ENCODE results near the gene GLG1.

The GLG1 gene

GRCh38 chr16:74451951-74452758 lies 154.8 kb downstream of the GLG1 start:
- TF ChIP-seq, protein P1, sequence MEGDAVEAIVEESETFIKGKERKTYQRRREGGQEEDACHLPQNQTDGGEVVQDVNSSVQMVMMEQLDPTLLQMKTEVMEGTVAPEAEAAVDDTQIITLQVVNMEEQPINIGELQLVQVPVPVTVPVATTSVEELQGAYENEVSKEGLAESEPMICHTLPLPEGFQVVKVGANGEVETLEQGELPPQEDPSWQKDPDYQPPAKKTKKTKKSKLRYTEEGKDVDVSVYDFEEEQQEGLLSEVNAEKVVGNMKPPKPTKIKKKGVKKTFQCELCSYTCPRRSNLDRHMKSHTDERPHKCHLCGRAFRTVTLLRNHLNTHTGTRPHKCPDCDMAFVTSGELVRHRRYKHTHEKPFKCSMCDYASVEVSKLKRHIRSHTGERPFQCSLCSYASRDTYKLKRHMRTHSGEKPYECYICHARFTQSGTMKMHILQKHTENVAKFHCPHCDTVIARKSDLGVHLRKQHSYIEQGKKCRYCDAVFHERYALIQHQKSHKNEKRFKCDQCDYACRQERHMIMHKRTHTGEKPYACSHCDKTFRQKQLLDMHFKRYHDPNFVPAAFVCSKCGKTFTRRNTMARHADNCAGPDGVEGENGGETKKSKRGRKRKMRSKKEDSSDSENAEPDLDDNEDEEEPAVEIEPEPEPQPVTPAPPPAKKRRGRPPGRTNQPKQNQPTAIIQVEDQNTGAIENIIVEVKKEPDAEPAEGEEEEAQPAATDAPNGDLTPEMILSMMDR (conservative IDR thresholded peaks at IDR 0.05; ENCODE audit: low read length) = no peak
- no peak for DNase-seq (ENCODE audit: low read depth)
- H3K4me3 ChIP-seq (ENCODE audit: low read length) = no peak overlapping the region

GRCh38 chr16:74450967-74451760 lies 155.8 kb downstream of the GLG1 start:
- H3K4me3 ChIP-seq (ENCODE audit: low read length) = no peak overlapping the region
- TF ChIP-seq, protein P1 (conservative IDR thresholded peaks at IDR 0.05; ENCODE audit: low read length) = no peak
- no peak for DNase-seq (ENCODE audit: low read depth)

DNA sequence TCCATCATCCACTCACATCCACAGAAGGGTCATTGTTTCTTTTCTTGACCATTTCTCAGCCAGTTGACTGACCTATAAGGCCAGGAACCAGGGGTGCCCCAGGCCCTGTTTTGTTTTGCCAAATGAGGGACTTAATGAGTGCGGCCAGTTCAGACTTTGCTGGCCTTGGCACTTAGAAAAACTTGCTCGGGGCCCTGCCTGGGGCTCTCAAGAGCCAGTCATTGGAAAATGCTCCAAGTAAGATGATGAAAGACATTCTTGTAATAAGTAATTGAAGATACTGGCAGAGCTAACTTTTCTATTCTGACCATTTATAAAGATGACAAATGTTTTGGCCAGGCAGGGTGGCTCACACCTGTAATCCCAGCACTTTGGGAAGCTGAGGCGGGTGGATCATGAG lies 156.7 kb downstream of the GLG1 start:
- no peak overlapping the region for H3K4me3 ChIP-seq (ENCODE audit: low read length)
- peak; percentile 32 for DNase-seq (ENCODE audit: low read depth)
- TF ChIP-seq, protein P1 (conservative IDR thresholded peaks at IDR 0.05; ENCODE audit: low read length) = no peak

- no peak for DNase-seq (ENCODE audit: low read depth)
- H3K4me3 ChIP-seq (ENCODE audit: low read length) = no peak overlapping the region
- TF ChIP-seq, protein P1 (conservative IDR thresholded peaks at IDR 0.05; ENCODE audit: low read length) = no peak; the same call in 1 of the 2 replicates
Measured at GRCh38 chr16:74449470-74449869, 157.4 kb downstream of the GLG1 start.

DNA sequence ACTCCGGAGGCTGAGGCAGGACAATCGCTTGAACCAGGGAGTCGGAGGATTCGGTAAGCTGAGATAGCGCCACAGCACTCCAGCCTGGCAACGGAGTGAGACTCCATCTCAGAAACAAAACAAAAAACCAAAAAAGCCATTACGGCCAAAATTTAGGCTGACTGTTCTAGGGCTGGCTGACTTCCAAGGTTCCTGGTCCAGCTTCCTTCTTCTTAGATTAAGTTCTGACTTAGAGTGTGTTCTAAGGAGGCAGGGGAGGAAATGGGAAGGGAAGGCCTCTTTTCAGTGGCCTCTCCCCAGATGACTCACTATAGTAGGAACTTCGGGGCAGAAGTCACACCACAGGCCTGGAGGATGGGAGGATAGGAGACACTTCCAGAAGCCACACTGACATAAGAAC lies 157.9 kb downstream of the GLG1 start:
- TF ChIP-seq, protein P1 (conservative IDR thresholded peaks at IDR 0.05; ENCODE audit: low read length) = no peak
- peak; percentile 95 for DNase-seq (ENCODE audit: low read depth)
- no peak overlapping the region for H3K4me3 ChIP-seq (ENCODE audit: low read length)

GRCh38 chr16:74447578-74447977 lies 159.3 kb downstream of the GLG1 start:
- H3K4me3 ChIP-seq (ENCODE audit: low read length) = no peak overlapping the region
- TF ChIP-seq, protein P1 (conservative IDR thresholded peaks at IDR 0.05; ENCODE audit: low read length) = no peak
- no peak for DNase-seq (ENCODE audit: low read depth)

Measured in AG10803 (cell line).